HEK293 (cell line): ENCODE results near the gene GOLGA6L2.
"Not testable (repeated sequence)": the region's sequence is repeated elsewhere in the genome, so short reads cannot be mapped to it uniquely, and the experiment has no call there.

Source experiments
- SCRT1 ChIP-seq: fragments of 450-650 bp; formaldehyde crosslinking; IDR thresholded peaks from 2 replicates; pipeline ENCODE4 v1.5.1; 2016; ENCODE audit warnings: missing biosample characterization, missing genetic modification characterization, borderline replicate concordance
- ZNF140 ChIP-seq: fragments of 450-650 bp; formaldehyde crosslinking; IDR thresholded peaks from 2 replicates; pipeline ENCODE4 v1.5.1; 2016; ENCODE audit warnings: missing biosample characterization, missing genetic modification characterization
- ZNF214 ChIP-seq: fragments of 450-650 bp; formaldehyde crosslinking; IDR thresholded peaks from 2 replicates; pipeline ENCODE4 v1.5.1; 2017; ENCODE audit warnings: missing biosample characterization, mild to moderate bottlenecking, missing genetic modification characterization, borderline replicate concordance
- ZNF311 ChIP-seq: fragments of 450-650 bp; formaldehyde crosslinking; IDR thresholded peaks from 2 replicates; pipeline ENCODE4 v1.5.1; 2017; ENCODE audit warnings: missing biosample characterization, missing genetic modification characterization, borderline replicate concordance
- ZNF354C ChIP-seq: fragments of 450-650 bp; formaldehyde crosslinking; IDR thresholded peaks from 2 replicates; pipeline ENCODE4 v1.5.1; 2016; ENCODE audit warnings: missing biosample characterization, missing genetic modification characterization, low read depth, borderline replicate concordance
- ZNF561 ChIP-seq: fragments of 450-650 bp; IDR thresholded peaks from 2 replicates; pipeline ENCODE4 v1.5.1; 2018; ENCODE audit warnings: missing biosample characterization, missing genetic modification characterization, borderline replicate concordance
- ZNF658 ChIP-seq: fragments of 450-650 bp; formaldehyde crosslinking; IDR thresholded peaks from 2 replicates; pipeline ENCODE4; 2016; ENCODE audit warnings: missing biosample characterization, missing genetic modification characterization
- ZNF670 ChIP-seq: fragments of 450-650 bp; formaldehyde crosslinking; IDR thresholded peaks from 2 replicates; pipeline ENCODE4 v1.5.1; 2016; ENCODE audit warnings: missing biosample characterization, missing genetic modification characterization, low read depth
- TF ChIP-seq, protein P1 (sequence below): fragments of 450-650 bp; formaldehyde crosslinking; IDR thresholded peaks from 2 replicates; pipeline ENCODE4 v1.5.1; 2016; ENCODE audit warnings: missing biosample characterization, missing genetic modification characterization
- TF ChIP-seq, protein P2 (sequence below): fragments of 450-650 bp; formaldehyde crosslinking; IDR thresholded peaks from 2 replicates; pipeline ENCODE4 v1.5.1; 2016; ENCODE audit warnings: missing biosample characterization, missing genetic modification characterization, low read depth
- TF ChIP-seq, protein P3 (sequence below): fragments of 450-650 bp; formaldehyde crosslinking; optimal IDR thresholded peaks from 2 replicates; pipeline ENCODE3; 2016; ENCODE audit warnings: missing biosample characterization, mild to moderate bottlenecking, missing genetic modification characterization

DNA sequence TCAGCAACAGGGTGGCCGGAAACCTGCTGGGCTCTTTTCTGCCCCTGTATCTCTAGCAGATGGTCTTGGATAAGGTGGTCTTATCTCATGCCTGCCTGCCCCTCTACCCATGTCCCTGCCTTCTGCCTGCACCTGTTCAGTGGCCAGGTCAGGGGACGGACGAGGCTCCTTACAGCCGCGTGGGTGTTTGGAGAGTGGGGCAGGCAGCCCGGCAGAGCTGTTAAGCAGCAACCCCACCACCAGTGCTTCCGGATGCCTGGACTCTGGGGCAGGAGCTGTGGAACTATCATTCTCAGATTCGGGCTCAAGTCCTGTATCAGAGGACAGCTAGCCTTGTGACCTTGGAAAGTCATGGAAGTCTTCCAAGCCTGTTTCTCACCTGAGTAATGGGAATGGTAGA, 21.7 kb downstream of the GOLGA6L2 start:
- TF ChIP-seq ZNF658 (tag by site-specific recombination); ZNF140; ZNF354C (tag by site-specific recombination); SCRT1 (tag by site-specific recombination); ZNF214 (tag by site-specific recombination); ZNF561 (tag by site-specific recombination); ZNF311 (tag by site-specific recombination); ZNF670 (tag by site-specific recombination): not testable (repeated sequence)
- TF ChIP-seq, protein P1, sequence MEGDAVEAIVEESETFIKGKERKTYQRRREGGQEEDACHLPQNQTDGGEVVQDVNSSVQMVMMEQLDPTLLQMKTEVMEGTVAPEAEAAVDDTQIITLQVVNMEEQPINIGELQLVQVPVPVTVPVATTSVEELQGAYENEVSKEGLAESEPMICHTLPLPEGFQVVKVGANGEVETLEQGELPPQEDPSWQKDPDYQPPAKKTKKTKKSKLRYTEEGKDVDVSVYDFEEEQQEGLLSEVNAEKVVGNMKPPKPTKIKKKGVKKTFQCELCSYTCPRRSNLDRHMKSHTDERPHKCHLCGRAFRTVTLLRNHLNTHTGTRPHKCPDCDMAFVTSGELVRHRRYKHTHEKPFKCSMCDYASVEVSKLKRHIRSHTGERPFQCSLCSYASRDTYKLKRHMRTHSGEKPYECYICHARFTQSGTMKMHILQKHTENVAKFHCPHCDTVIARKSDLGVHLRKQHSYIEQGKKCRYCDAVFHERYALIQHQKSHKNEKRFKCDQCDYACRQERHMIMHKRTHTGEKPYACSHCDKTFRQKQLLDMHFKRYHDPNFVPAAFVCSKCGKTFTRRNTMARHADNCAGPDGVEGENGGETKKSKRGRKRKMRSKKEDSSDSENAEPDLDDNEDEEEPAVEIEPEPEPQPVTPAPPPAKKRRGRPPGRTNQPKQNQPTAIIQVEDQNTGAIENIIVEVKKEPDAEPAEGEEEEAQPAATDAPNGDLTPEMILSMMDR (tag by site-specific recombination), result not testable (repeated sequence)
- TF ChIP-seq, protein P2, sequence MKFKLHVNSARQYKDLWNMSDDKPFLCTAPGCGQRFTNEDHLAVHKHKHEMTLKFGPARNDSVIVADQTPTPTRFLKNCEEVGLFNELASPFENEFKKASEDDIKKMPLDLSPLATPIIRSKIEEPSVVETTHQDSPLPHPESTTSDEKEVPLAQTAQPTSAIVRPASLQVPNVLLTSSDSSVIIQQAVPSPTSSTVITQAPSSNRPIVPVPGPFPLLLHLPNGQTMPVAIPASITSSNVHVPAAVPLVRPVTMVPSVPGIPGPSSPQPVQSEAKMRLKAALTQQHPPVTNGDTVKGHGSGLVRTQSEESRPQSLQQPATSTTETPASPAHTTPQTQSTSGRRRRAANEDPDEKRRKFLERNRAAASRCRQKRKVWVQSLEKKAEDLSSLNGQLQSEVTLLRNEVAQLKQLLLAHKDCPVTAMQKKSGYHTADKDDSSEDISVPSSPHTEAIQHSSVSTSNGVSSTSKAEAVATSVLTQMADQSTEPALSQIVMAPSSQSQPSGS, result not testable (repeated sequence)
- TF ChIP-seq, protein P3, sequence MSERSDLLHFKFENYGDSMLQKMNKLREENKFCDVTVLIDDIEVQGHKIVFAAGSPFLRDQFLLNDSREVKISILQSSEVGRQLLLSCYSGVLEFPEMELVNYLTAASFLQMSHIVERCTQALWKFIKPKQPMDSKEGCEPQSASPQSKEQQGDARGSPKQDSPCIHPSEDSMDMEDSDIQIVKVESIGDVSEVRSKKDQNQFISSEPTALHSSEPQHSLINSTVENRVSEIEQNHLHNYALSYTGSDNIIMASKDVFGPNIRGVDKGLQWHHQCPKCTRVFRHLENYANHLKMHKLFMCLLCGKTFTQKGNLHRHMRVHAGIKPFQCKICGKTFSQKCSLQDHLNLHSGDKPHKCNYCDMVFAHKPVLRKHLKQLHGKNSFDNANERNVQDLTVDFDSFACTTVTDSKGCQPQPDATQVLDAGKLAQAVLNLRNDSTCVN (tag by site-specific recombination), result not testable (repeated sequence)
